Neural progenitor cell (in vitro differentiated cells): ENCODE results near the gene STRIT1. TPM values are rescaled to one million over a fixed set of nuclear protein-coding genes. Genes with fewer than 3 reads are reported as not detected.

Experiments used
- DNase-seq: peaks from one replicate; pipeline ENCODE4 v3.0.0-alpha.2; 2016; ENCODE audit warnings: low spot score
- H2AFZ ChIP-seq: fragments of 200-600 bp; sonication (generic); replicated peaks from 2 replicates; pipeline ENCODE4 v1.6.1; 2016; ENCODE audit warnings: antibody characterized with exemption
- H3F3A ChIP-seq: fragments of 200-600 bp; sonication (generic); 2 replicates; pipeline ENCODE4 v1.6.1; 2016; ENCODE audit warnings: antibody characterized with exemption, low read depth
- H3K27ac ChIP-seq: fragments of 200-600 bp; sonication (generic); 2 replicates; pipeline ENCODE4 v1.5.1; 2016; ENCODE audit warnings: mild to moderate bottlenecking
- H3K27me3 ChIP-seq: fragments of 200-600 bp; sonication (generic); 2 replicates; pipeline ENCODE4 v1.6.1; 2016; ENCODE audit warnings: mild to moderate bottlenecking, moderate library complexity
- H3K36me3 ChIP-seq: fragments of 200-600 bp; sonication (generic); 2 replicates; pipeline ENCODE4 v1.5.1; 2016
- H3K4me1 ChIP-seq: fragments of 200-600 bp; sonication (generic); 2 replicates; pipeline ENCODE4 v1.6.1; 2016; ENCODE audit warnings: mixed run types
- H3K4me2 ChIP-seq: fragments of 200-600 bp; sonication (generic); 2 replicates; pipeline ENCODE4 v1.6.1; 2016
- H3K4me3 ChIP-seq: fragments of 200-600 bp; sonication (generic); 2 replicates; pipeline ENCODE4 v1.5.1; 2016
- H3K79me2 ChIP-seq: fragments of 200-600 bp; sonication (generic); 2 replicates; pipeline ENCODE4 v1.6.1; 2016; ENCODE audit warnings: low read depth
- H3K9ac ChIP-seq: fragments of 200-600 bp; sonication (generic); 2 replicates; pipeline ENCODE4 v1.6.1; 2016
- H3K9me3 ChIP-seq: fragments of 200-600 bp; sonication (generic); 2 replicates; pipeline ENCODE4 v1.5.1; 2016; ENCODE audit warnings: low read depth
- H4K20me1 ChIP-seq: fragments of 200-600 bp; sonication (generic); 2 replicates; pipeline ENCODE4 v1.6.1; 2016; ENCODE audit warnings: low read depth
- H3K27ac Mint-ChIP-seq: 3 replicates; pipeline ENCODE4 v1.8.0; 2021; ENCODE audit warnings: mixed read lengths
- H3K27me3 Mint-ChIP-seq: 2 replicates; pipeline ENCODE4 v1.8.0; 2022; ENCODE audit warnings: low read depth, mild to moderate bottlenecking, inconsistent platforms, moderate library complexity, mixed read lengths; ENCODE audit not compliant: insufficient read depth
- H3K36me3 Mint-ChIP-seq: 3 replicates; pipeline ENCODE4 v1.8.0; 2021; ENCODE audit warnings: mixed read lengths
- H3K4me1 Mint-ChIP-seq: 3 replicates; pipeline ENCODE4 v1.8.0; 2021; ENCODE audit warnings: mixed read lengths
- H3K4me3 Mint-ChIP-seq: 3 replicates; pipeline ENCODE4 v1.8.0; 2021; ENCODE audit warnings: mild to moderate bottlenecking, moderate library complexity, mixed read lengths
- H3K9me3 Mint-ChIP-seq: 3 replicates; pipeline ENCODE4 v1.8.0; 2020; ENCODE audit warnings: mixed read lengths
- EZH2 ChIP-seq: fragments of 200-600 bp; sonication (generic); IDR thresholded peaks from 2 replicates; pipeline ENCODE4 v1.6.1; 2017; ENCODE audit warnings: antibody characterized with exemption, mild to moderate bottlenecking, moderate library complexity
- EZH2phosphoT487 ChIP-seq: fragments of 200-600 bp; sonication (generic); IDR thresholded peaks from 2 replicates; pipeline ENCODE4 v1.6.1; 2017; ENCODE audit warnings: antibody characterized with exemption
- total RNA-seq: library from RNA; depleted of rRNA; stranded (reverse); fragments of >200 nt; gene quantifications from 2 replicates; pipeline ENCODE4 v1.2.3, GENCODE V29; 2015; ENCODE audit warnings: low replicate concordance
- TF ChIP-seq, protein P1 (sequence below): fragments of 200-600 bp; sonication (generic); IDR thresholded peaks from 2 replicates; pipeline ENCODE4 v1.5.1; 2017; ENCODE audit warnings: antibody characterized with exemption, mild to moderate bottlenecking

STRIT1 gene
- total RNA-seq, 1 donor from 2014 or later, result not detected

DNA sequence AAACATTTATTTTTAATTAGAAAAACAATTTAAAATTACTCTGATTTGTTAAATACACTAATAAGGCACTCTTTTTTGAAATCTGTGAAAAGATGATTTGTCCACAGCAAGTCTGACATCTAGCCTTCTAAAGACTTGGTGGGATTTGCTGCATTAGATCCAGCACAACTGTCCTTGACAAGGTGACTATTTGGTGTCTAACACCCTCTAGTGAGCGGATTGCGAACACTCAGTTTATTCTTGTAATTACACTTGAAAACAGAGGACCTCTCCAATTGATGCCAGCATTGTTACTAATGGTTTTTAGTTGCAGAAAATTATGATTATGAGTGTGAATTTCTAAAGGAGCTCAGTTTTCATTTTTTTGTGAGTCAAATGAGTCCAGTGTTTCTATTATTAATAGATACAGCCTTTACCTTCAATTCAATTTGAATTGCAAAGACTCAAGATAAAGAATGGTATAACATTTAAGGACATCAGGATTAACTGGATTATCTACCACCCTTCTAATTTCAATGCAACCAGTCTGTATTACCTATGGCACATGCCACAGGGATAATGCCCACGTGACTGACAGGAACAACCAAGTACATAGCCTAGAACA is 29.7 kb upstream of the STRIT1 start:
- Histone ChIP-seq H3K27ac (no peak overlapping the region), H3K9ac (no peak overlapping the region), H3K27me3 (no peaks in the 10 kb centered on the region), H3F3A (peaks cover 4% of the 10 kb centered on the region), H3K79me2 (no peaks in the 10 kb centered on the region), H3K4me3 (no peak overlapping the region), H3K9me3 (no peaks in the 10 kb centered on the region), H3K36me3 (no peaks in the 10 kb centered on the region), H3K4me2 (no peak overlapping the region), H4K20me1 (no peaks in the 10 kb centered on the region), H2AFZ (no peak overlapping the region), H3K4me1 (peaks cover 11% of the 10 kb centered on the region)
- Mint-ChIP-seq H3K27ac (no peak overlapping the region), H3K4me1 (peaks cover 3% of the 10 kb centered on the region), H3K9me3 (no peaks in the 10 kb centered on the region), H3K4me3 (no peak overlapping the region), H3K36me3 (no peaks in the 10 kb centered on the region), H3K27me3 (no peaks in the 10 kb centered on the region)
- DNase-seq, result peak; percentile 80
- no peak for TF ChIP-seq EZH2phosphoT487
- TF ChIP-seq, protein P1, sequence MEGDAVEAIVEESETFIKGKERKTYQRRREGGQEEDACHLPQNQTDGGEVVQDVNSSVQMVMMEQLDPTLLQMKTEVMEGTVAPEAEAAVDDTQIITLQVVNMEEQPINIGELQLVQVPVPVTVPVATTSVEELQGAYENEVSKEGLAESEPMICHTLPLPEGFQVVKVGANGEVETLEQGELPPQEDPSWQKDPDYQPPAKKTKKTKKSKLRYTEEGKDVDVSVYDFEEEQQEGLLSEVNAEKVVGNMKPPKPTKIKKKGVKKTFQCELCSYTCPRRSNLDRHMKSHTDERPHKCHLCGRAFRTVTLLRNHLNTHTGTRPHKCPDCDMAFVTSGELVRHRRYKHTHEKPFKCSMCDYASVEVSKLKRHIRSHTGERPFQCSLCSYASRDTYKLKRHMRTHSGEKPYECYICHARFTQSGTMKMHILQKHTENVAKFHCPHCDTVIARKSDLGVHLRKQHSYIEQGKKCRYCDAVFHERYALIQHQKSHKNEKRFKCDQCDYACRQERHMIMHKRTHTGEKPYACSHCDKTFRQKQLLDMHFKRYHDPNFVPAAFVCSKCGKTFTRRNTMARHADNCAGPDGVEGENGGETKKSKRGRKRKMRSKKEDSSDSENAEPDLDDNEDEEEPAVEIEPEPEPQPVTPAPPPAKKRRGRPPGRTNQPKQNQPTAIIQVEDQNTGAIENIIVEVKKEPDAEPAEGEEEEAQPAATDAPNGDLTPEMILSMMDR, result peak; percentile 84

DNA sequence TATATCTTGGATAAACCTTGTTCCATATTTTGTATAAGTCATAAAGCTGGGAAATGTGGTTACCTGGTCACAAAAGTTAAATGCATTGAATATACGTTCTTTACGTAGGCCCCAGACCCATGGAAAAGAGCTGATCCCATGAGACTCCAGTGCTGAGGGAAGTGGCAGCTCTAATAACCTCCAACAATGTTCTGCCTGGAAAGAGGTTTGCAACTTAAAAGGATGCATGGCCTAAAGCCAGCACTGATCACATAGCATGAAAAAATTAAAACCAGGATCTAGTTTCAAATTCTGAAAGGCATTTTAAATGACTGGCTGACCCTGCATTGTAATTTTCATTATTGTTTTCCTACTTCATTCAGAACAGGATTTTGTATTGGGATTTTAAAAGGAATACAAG is 27.9 kb upstream of the STRIT1 start:
- H3K27me3 ChIP-seq, result no peaks in the 10 kb centered on the region
- no peak overlapping the region for H2AFZ ChIP-seq
- no peak overlapping the region for H3K9ac ChIP-seq
- H3K27me3 Mint-ChIP-seq, result no peaks in the 10 kb centered on the region
- no peak for DNase-seq
- H3K4me3 Mint-ChIP-seq, result no peak overlapping the region
- no peaks in the 10 kb centered on the region for H3K36me3 Mint-ChIP-seq
- H3K4me2 ChIP-seq, result no peak overlapping the region
- H3K27ac Mint-ChIP-seq, result no peak overlapping the region
- H3F3A ChIP-seq, result peaks cover 4% of the 10 kb centered on the region
- peaks cover 3% of the 10 kb centered on the region for H3K4me1 Mint-ChIP-seq
- H3K9me3 ChIP-seq, result no peaks in the 10 kb centered on the region
- H3K36me3 ChIP-seq, result no peaks in the 10 kb centered on the region
- no peaks in the 10 kb centered on the region for H3K4me1 ChIP-seq
- TF ChIP-seq, protein P1, result no peak
- TF ChIP-seq EZH2phosphoT487, result no peak
- TF ChIP-seq EZH2, result no peak
- no peaks in the 10 kb centered on the region for H4K20me1 ChIP-seq
- H3K79me2 ChIP-seq, result no peaks in the 10 kb centered on the region
- no peak overlapping the region for H3K27ac ChIP-seq
- H3K9me3 Mint-ChIP-seq, result no peaks in the 10 kb centered on the region
- H3K4me3 ChIP-seq, result no peak overlapping the region

DNA sequence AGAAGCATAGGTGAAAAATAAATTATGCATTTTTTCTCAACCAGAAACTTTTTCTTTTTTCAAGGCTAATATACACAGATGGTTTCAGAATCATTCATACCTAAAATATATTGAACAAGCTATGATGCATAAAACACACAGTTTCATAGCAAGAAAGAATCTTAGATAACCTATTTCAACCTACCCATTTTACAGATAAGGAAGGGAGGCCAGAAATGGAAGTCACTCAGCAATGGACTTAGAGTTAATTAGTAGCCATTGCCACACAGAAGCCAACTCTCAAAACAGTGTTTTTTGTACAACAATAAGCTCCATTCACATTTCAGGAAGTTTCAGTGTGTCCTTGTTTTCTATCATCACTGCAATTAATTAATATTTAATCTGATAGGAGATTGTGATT is 27.5 kb upstream of the STRIT1 start:
- no peak overlapping the region for H3K27ac Mint-ChIP-seq
- H3K27ac ChIP-seq, result no peak overlapping the region
- no peaks in the 10 kb centered on the region for H3K9me3 Mint-ChIP-seq
- no peaks in the 10 kb centered on the region for H3K27me3 ChIP-seq
- peaks cover 3% of the 10 kb centered on the region for H3K4me1 Mint-ChIP-seq
- peaks cover 4% of the 10 kb centered on the region for H3F3A ChIP-seq
- H3K4me3 Mint-ChIP-seq, result no peak overlapping the region
- H3K27me3 Mint-ChIP-seq, result no peaks in the 10 kb centered on the region
- H3K4me3 ChIP-seq, result no peak overlapping the region
- H4K20me1 ChIP-seq, result no peaks in the 10 kb centered on the region
- H3K36me3 Mint-ChIP-seq, result no peaks in the 10 kb centered on the region
- no peaks in the 10 kb centered on the region for H3K4me1 ChIP-seq
- H3K79me2 ChIP-seq, result no peaks in the 10 kb centered on the region
- no peaks in the 10 kb centered on the region for H3K9me3 ChIP-seq
- no peak overlapping the region for H3K4me2 ChIP-seq
- H3K9ac ChIP-seq, result no peak overlapping the region
- no peak overlapping the region for H2AFZ ChIP-seq
- H3K36me3 ChIP-seq, result no peaks in the 10 kb centered on the region
- TF ChIP-seq EZH2 (no peak), EZH2phosphoT487 (no peak)
- TF ChIP-seq, protein P1, result no peak
- DNase-seq, result no peak
